Pancreas (tissue), 10 donors: ENCODE results near the gene INAFM2. TPM values are rescaled to one million over a fixed set of nuclear protein-coding genes. Genes with fewer than 3 reads are reported as not detected.

Experiments
- ATAC-seq, 4 donors: fragments of 200-7000 bp; cut with Tn5 transposase; one replicate each; pipeline versions ENCODE4 v1.8.0 to v1.9.1; 2020; ENCODE audit warnings: mild to moderate bottlenecking in 4 of 4, moderate library complexity in 4 of 4
- DNase-seq, 6 donors: peaks; one replicate each; pipeline ENCODE4 v3.0.0-alpha.2; 2020
- FAIRE-seq: peaks from 2 replicates; lab custom pipeline; 2012; peaks lifted over from hg19 to GRCh38; lab: Jason Lieb, UNC
- H3K27ac ChIP-seq, 4 donors: fragments of 200-600 bp; sonication (generic); 1 replicate in 3 of 4; 2 replicates in 1 of 4; pipeline versions ENCODE4 v1.5.0 to v1.8.0; 2020
- H3K27me3 ChIP-seq, 4 donors: fragments of 200-600 bp; one replicate each; pipeline ENCODE4 v1.8.0; 2021
- H3K36me3 ChIP-seq, 3 donors: fragments of 200-600 bp; sonication (generic) in 1 of 3; one replicate each; pipeline versions ENCODE4 v1.5.0 to v1.8.0; 2020 to 2021
- H3K4me1 ChIP-seq, 3 donors: fragments of 200-600 bp; one replicate each; pipeline ENCODE4 v1.8.0; 2021
- H3K4me3 ChIP-seq, 4 donors: fragments of 200-600 bp; sonication (generic) in 2 of 4; one replicate each; pipeline versions ENCODE4 v1.5.0 to v1.8.0; 2020 to 2021
- H3K9me3 ChIP-seq, 4 donors: fragments of 200-600 bp; one replicate each; pipeline ENCODE4 v1.8.0; 2021
- WGBS, 2 donors: extraction: QIAGEN DNeasy Blood & Tissue Kit; methylation state at CpG; one replicate each; pipeline ENCODE4 v1.1.7; 2013; 5-methylcytosine and 5-hydroxymethylcytosine counted together
- intact Hi-C, 3 donors: fragments of 100-400 bp; cut with DNase I; formaldehyde crosslinking; loops; one replicate each; pipeline versions ENCODE4 v1.11.1 to v1.14.2; 2022
- polyA plus RNA-seq, 2 donors: library from polyadenylated mRNA; stranded (reverse); fragments of 200-250 nt; gene quantifications; one replicate each; pipeline ENCODE4 v1.2.3, GENCODE V29; 2013
- total RNA-seq, 6 donors: library from RNA; stranded (reverse); fragmentation: NEBNext Ultra II Directional in 4 of 6; extraction: Animal tissue kit (Norgen Biotek cat#: 25700) in 4 of 6; gene quantifications; one replicate each; pipeline versions ENCODE4 v1.2.1 to v1.2.4, GENCODE V29; 2021 to 2023
- TF ChIP-seq, protein P1 (sequence below), 4 donors: fragments of 200-600 bp; sonication (generic) in 3 of 4; IDR thresholded peaks; one replicate each; pipeline versions ENCODE4 v1.5.0 to v1.8.0; 2021; ENCODE audit warnings: antibody characterized with exemption in 4 of 4
- donor health status: healthy with polysubstance abuse.
- donor health status: DM: no; HTN: no; CAD: no; lungs with moderate emphysema.
- donor health status: DM: no; HTN: no; CAD: no.
- donor health status: control.
- donor health status: control.
- donor health status: Bipolar disorder and iron deficiency.
- donor health status: DM: yes; HTN: yes; CAD: no.
- donor health status: DM: no; HTN: no; CAD: no.
- donor health status: DM: no; HTN: no; CAD: no.
- donor health status: DM: yes; HTN: yes; CAD: no.

INAFM2 gene
- total and polyA plus RNA-seq, 8 donors: 6.5 to 16.4 (median 11.3) TPM

DNA sequence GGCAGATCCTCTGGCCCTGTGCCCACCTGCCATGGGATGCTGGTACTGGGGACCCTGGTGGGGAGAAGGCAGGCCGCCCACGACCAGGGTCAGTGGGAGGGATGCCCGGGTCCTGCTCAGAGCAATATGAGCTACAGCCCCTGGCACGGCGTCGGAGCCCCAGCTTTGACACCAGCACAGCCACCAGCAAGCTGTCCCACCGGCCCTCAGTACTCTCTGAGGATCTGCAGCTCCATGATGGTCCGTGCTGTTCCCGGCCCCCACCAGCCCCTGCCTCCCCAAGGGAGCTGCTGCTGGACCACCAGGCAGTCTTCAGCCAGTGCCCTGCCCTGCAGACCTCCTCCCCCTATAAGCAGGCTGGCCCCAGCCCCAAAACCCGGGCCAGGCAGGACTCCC lies 46.0 kb downstream of the INAFM2 start:
- ATAC-seq (no peak), DNase-seq (peak in 1 of 6 donors; percentile 62), FAIRE-seq (no peak)
- TF ChIP-seq, protein P1, sequence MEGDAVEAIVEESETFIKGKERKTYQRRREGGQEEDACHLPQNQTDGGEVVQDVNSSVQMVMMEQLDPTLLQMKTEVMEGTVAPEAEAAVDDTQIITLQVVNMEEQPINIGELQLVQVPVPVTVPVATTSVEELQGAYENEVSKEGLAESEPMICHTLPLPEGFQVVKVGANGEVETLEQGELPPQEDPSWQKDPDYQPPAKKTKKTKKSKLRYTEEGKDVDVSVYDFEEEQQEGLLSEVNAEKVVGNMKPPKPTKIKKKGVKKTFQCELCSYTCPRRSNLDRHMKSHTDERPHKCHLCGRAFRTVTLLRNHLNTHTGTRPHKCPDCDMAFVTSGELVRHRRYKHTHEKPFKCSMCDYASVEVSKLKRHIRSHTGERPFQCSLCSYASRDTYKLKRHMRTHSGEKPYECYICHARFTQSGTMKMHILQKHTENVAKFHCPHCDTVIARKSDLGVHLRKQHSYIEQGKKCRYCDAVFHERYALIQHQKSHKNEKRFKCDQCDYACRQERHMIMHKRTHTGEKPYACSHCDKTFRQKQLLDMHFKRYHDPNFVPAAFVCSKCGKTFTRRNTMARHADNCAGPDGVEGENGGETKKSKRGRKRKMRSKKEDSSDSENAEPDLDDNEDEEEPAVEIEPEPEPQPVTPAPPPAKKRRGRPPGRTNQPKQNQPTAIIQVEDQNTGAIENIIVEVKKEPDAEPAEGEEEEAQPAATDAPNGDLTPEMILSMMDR (IDR thresholded peaks at IDR 0.05): no peak
- H3K27me3 ChIP-seq: no peaks in the 10 kb centered on the region
- H3K27ac ChIP-seq: no peak overlapping the region
- intact Hi-C loops: no loop called here
- peaks cover 6 to 8% (median 8%) of the 10 kb centered on the region in 3 donors for H3K4me1 ChIP-seq
- H3K36me3 ChIP-seq: no peaks in the 10 kb centered on the region
- no peaks in the 10 kb centered on the region for H3K9me3 ChIP-seq
- 91 to 96% methylated on average over 10 of the region's 10 CpGs for WGBS, 2 donors
- H3K4me3 ChIP-seq: no peak overlapping the region

DNA sequence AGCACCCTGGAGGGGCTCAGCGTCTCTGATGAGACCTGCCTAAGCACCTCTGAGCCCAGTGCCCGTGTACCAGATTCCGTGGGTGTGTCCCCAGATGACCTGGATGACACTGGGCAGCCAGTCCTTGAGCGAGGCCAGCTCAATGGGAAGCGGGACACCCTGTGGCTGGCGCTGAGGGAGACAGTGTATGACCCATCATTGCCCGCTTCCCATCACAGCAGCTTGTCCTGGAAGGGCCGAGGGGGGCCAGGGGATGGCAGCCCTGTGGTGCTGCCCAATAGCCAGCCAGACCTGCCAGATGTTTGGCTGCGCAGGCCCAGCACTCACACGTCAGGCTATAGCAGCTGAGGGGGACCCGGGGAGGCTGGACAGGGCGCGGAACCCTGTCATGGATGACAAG lies 46.5 kb downstream of the INAFM2 start:
- 87 to 88% methylated on average over 13 of the region's 13 CpGs for WGBS, 2 donors
- DNase-seq (no peak), ATAC-seq (no peak), FAIRE-seq (no peak)
- H3K27me3 ChIP-seq: no peaks in the 10 kb centered on the region
- TF ChIP-seq, protein P1 (IDR thresholded peaks at IDR 0.05): no peak
- peaks cover 6 to 8% (median 8%) of the 10 kb centered on the region in 3 donors for H3K4me1 ChIP-seq
- H3K9me3 ChIP-seq: no peaks in the 10 kb centered on the region
- H3K27ac ChIP-seq: no peak overlapping the region
- H3K36me3 ChIP-seq: no peaks in the 10 kb centered on the region
- no peak overlapping the region for H3K4me3 ChIP-seq
- intact Hi-C loops: no loop called here

DNA sequence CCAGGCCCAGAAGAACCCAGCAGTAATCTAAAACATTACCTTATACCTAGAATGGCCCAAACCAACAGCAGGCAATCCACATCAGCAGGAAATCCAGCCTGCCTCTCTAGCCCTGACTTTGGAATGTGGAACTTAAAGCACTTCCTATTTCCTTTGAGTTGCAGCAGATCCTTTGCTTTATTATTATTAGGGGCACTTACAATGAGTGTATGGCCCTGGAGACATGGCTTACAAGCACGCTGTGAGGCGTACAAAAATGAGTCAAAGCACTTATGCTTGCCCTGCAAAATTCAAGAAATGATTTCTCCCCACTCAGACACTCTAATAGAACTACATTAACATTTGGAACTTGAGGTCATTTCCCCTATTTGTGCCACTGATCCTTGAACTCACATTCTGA lies 49.5 kb downstream of the INAFM2 start:
- intact Hi-C loops: no loop called here
- TF ChIP-seq, protein P1 (IDR thresholded peaks at IDR 0.05): no peak
- no peak for ATAC-seq
- Histone ChIP-seq H3K27ac (no peak overlapping the region), H3K4me1 (peaks cover 0 to 4% (median 0%) of the 10 kb centered on the region in 3 donors), H3K9me3 (no peaks in the 10 kb centered on the region), H3K4me3 (no peak overlapping the region), H3K36me3 (no peaks in the 10 kb centered on the region), H3K27me3 (no peaks in the 10 kb centered on the region)
- WGBS, 2 donors: 42 to 69% methylated on average over 2 of the region's 2 CpGs
- no peak for DNase-seq
- FAIRE-seq: no peak

Other genes starting within 250 kb of the INAFM2 start
- 10 to 100 TPM in 3 of 6 donors, 1 to 10 TPM in 3; 4.1 to 25.9 (median 8.5) TPM for gene BMF, start 214.8 kb upstream of the INAFM2 start, total RNA-seq
- 1 to 10 TPM; 4.3 to 4.8 TPM for gene BMF, start 214.8 kb upstream of the INAFM2 start, polyA plus RNA-seq
- gene BUB1B, start 162.6 kb upstream of the INAFM2 start, total RNA-seq: 1 to 10 TPM in 3 of 6 donors, under 1 TPM in 1, not detected in 2; 0.92 to 1.9 (median 1.5) TPM
- gene BUB1B, start 162.6 kb upstream of the INAFM2 start, polyA plus RNA-seq: under 1 TPM; 0.09 to 0.30 TPM
- 1 to 10 TPM; 3.2 to 5.7 (median 4.6) TPM for gene PAK6, start 84.6 kb upstream of the INAFM2 start, total RNA-seq
- gene PAK6, start 84.6 kb upstream of the INAFM2 start, polyA plus RNA-seq: 1 to 10 TPM; 4.3 to 6.4 TPM
- not detected for gene ANKRD63, start 40.6 kb upstream of the INAFM2 start, total RNA-seq
- not detected for gene ANKRD63, start 40.6 kb upstream of the INAFM2 start, polyA plus RNA-seq
- 10 to 100 TPM in 2 of 6 donors, 1 to 10 TPM in 3, under 1 TPM in 1; 0.94 to 23.5 (median 4.1) TPM for gene PLCB2, start 15.8 kb upstream of the INAFM2 start, total RNA-seq
- gene PLCB2, start 15.8 kb upstream of the INAFM2 start, polyA plus RNA-seq: 1 to 10 TPM; 5.3 to 9.7 TPM
- 10 to 100 TPM; 18.3 to 63.6 (median 29.9) TPM for gene CCDC9B, start 17.2 kb downstream of the INAFM2 start, total RNA-seq
- 10 to 100 TPM; 32.0 to 72.3 TPM for gene CCDC9B, start 17.2 kb downstream of the INAFM2 start, polyA plus RNA-seq
- 1 to 10 TPM in 1 of 6 donors, under 1 TPM in 2, not detected in 3; 0.56 to 1.8 (median 0.78) TPM for gene PHGR1, start 27.3 kb downstream of the INAFM2 start, total RNA-seq
- 10 to 100 TPM; 12.4 to 41.5 TPM for gene PHGR1, start 27.3 kb downstream of the INAFM2 start, polyA plus RNA-seq
- 1 to 10 TPM in 2 of 6 donors, under 1 TPM in 4; 0.14 to 2.0 (median 0.70) TPM for gene DISP2, start 34.5 kb downstream of the INAFM2 start, total RNA-seq
- 1 to 10 TPM; 4.1 TPM for gene DISP2, start 34.5 kb downstream of the INAFM2 start, polyA plus RNA-seq
- 1 to 10 TPM; 2.2 to 8.4 (median 3.3) TPM for gene KNSTRN, start 59.0 kb downstream of the INAFM2 start, total RNA-seq
- 1 to 10 TPM; 3.1 to 5.3 TPM for gene KNSTRN, start 59.0 kb downstream of the INAFM2 start, polyA plus RNA-seq
- gene IVD, start 82.1 kb downstream of the INAFM2 start, total RNA-seq: 10 to 100 TPM; 23.8 to 41.3 (median 30.1) TPM
- 10 to 100 TPM; 26.0 to 38.5 TPM for gene IVD, start 82.1 kb downstream of the INAFM2 start, polyA plus RNA-seq
- gene BAHD1, start 117.3 kb downstream of the INAFM2 start, total RNA-seq: 10 to 100 TPM in 4 of 6 donors, 1 to 10 TPM in 2; 8.0 to 16.3 (median 10.7) TPM
- 10 to 100 TPM in 1 of 2 donors, 1 to 10 TPM in 1; 9.7 to 13.1 TPM for gene BAHD1, start 117.3 kb downstream of the INAFM2 start, polyA plus RNA-seq
- gene CHST14, start 147.3 kb downstream of the INAFM2 start, total RNA-seq: 1 to 10 TPM; 3.1 to 8.9 (median 4.1) TPM
- gene CHST14, start 147.3 kb downstream of the INAFM2 start, polyA plus RNA-seq: 1 to 10 TPM; 4.0 to 6.1 TPM
- 10 to 100 TPM; 13.5 to 22.6 (median 16.1) TPM for gene CCDC32, start 241.3 kb downstream of the INAFM2 start, total RNA-seq
- gene CCDC32, start 241.3 kb downstream of the INAFM2 start, polyA plus RNA-seq: 10 to 100 TPM; 14.3 to 20.8 TPM
- 1 to 10 TPM; 1.9 to 4.3 (median 3.1) TPM for gene RPUSD2, start 245.6 kb downstream of the INAFM2 start, total RNA-seq
- gene RPUSD2, start 245.6 kb downstream of the INAFM2 start, polyA plus RNA-seq: 1 to 10 TPM; 4.4 to 9.7 TPM